Activated T-cell treated with anti-CD3 and anti-CD28 coated beads, Interleukin-2, amount 50 U/mL, for 4 hours (primary cell): ENCODE data around the gene KCNK17. TPM values are rescaled to one million over a fixed set of nuclear protein-coding genes. Genes with fewer than 3 reads are reported as not detected.
A peak's percentile ranks its signal among the peaks of the same experiment; 100 is the strongest.

ENCODE experiments used
- ATAC-seq, 2 donors: fragments of 200-7000 bp; cut with Tn5 transposase; one replicate each; pipeline ENCODE4 v1.10.0; 2021
- DNase-seq: peaks from one replicate; pipeline ENCODE4 v3.0.0-alpha.2; 2020
- H3K27me3 Mint-ChIP-seq: one replicate; pipeline ENCODE4 v1.8.0; 2021; ENCODE audit warnings: low read depth, mixed read lengths
- H3K36me3 Mint-ChIP-seq: one replicate; pipeline ENCODE4 v1.8.0; 2022; ENCODE audit warnings: mixed read lengths; ENCODE audit not compliant: insufficient read depth
- H3K4me1 Mint-ChIP-seq: one replicate; pipeline ENCODE4 v1.8.0; 2021; ENCODE audit warnings: low read depth, mixed read lengths
- H3K4me3 Mint-ChIP-seq: one replicate; pipeline ENCODE4 v1.8.0; 2021; ENCODE audit warnings: mild to moderate bottlenecking, moderate library complexity, mixed read lengths
- H3K9me3 Mint-ChIP-seq: one replicate; pipeline ENCODE4 v1.8.0; 2021; ENCODE audit warnings: mixed read lengths
- total RNA-seq, 3 donors: library from RNA; stranded (reverse); gene quantifications; one replicate each; pipeline ENCODE4 v1.2.1, GENCODE V29; 2021

The KCNK17 gene
- total RNA-seq, 3 donors from 2014 or later, result not detected

- no peaks in the 10 kb centered on the region for H3K36me3 Mint-ChIP-seq
- no peaks in the 10 kb centered on the region for H3K4me1 Mint-ChIP-seq
- H3K4me3 Mint-ChIP-seq, result no peak overlapping the region
- DNase-seq (no peak), ATAC-seq (no peak)
- H3K27me3 Mint-ChIP-seq, result peaks cover 15% of the 10 kb centered on the region
- H3K9me3 Mint-ChIP-seq, result no peaks in the 10 kb centered on the region
Observed at GRCh38 chr6:39321761-39322160, 7.5 kb upstream of the KCNK17 start.

DNA sequence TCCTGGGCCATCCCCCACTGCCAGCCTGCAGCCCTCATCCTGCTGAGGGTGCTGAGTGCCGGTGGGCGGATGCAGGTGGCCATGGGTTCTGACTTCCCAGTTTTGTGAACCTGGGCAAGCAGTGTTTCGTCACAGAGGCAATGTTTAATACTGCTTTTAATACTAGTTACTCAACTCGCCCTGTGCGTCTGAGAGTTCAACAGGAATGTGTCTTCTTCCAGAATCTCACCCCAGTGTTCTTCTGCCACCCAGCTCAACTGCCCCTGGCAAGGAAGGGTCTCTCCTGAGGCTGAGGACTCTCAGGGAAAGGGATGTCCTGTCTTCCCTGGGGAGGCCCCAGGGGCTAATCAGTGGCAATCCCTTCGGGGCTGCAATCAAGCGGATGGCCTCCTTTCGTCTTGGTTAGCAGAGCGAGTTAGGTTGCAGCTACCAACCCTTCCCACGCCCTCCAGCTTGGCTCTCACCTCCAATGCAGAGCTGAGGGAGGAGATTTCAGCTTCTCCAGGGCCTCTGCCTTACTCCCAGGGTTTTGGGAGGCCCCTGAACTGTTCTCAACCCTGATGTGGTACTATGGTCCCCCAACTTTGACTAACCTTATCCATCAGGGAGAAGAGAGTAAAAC lies 6.3 kb upstream of the KCNK17 start:
- no peak overlapping the region for H3K4me3 Mint-ChIP-seq
- ATAC-seq (no peak), DNase-seq (no peak)
- no peaks in the 10 kb centered on the region for H3K36me3 Mint-ChIP-seq
- H3K27me3 Mint-ChIP-seq, result peaks cover 22% of the 10 kb centered on the region
- no peaks in the 10 kb centered on the region for H3K4me1 Mint-ChIP-seq
- no peaks in the 10 kb centered on the region for H3K9me3 Mint-ChIP-seq

- no peaks in the 10 kb centered on the region for H3K36me3 Mint-ChIP-seq
- H3K9me3 Mint-ChIP-seq, result no peaks in the 10 kb centered on the region
- DNase-seq (no peak), ATAC-seq (no peak)
- H3K4me3 Mint-ChIP-seq, result no peak overlapping the region
- no peaks in the 10 kb centered on the region for H3K4me1 Mint-ChIP-seq
- peaks cover 26% of the 10 kb centered on the region for H3K27me3 Mint-ChIP-seq
Observed at GRCh38 chr6:39319621-39320362, 5.6 kb upstream of the KCNK17 start.

DNA sequence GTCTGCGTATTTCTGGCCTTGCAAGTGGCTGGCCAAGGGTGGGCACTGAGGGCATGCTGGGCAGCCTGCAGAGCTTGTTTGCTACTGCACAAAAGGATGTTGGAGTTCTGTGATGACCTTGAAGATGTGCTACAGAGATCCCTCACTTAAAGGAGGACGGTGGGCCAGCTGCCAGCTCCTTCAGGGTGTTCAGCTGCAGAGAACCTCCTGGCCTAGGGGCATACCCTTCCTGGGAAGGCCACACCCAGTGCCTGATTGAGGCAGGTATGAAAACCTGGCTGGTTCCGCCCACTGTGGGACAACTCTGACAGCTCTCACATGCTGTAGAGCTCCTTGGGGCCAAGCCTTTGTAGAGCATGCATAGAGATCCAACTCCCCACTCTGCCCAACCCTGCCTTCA lies 3.0 kb upstream of the KCNK17 start:
- DNase-seq, result no peak
- Mint-ChIP-seq H3K4me3 (no peak overlapping the region), H3K27me3 (peaks cover 45% of the 10 kb centered on the region), H3K36me3 (no peaks in the 10 kb centered on the region), H3K4me1 (no peaks in the 10 kb centered on the region), H3K9me3 (no peaks in the 10 kb centered on the region)
- no peak for ATAC-seq

DNA sequence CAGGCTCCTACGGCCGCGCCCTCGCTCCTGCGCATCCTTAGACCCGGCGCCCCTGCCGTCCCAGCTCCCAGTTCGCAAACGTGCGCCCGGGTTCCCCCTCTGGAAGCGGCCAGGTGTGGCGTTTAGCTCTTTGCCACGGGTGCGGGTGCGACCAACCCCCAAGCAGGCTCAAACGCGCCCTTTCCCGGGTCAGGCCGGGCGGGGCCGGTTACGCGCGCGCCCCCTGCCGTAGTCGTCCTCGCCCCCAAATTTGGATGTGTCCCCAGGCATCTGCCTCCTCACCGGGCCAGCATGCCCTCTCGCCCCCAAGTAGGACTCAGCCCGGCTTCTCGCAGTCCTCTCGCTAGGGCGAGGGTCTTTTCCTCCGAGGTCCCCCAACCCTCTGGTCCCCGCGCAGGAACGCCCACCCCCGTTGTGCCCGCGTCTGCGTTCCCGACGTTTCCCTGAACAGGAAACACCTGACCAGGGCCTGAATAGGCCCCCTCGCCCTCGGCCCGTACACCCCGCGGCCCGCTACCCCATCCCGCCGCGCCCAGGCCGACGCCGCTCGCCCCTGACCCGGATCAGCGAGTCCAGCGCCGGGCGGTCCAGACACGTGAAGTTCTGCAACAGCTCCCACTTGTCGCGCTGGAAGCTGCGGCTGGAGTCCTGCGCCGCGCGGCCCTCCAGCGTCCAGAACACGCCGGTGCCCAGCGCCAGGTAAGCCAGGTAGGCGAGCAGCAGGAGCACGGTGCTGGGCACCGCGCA lies 520 bp downstream of the KCNK17 start:
- H3K27me3 Mint-ChIP-seq, result peaks cover 58% of the 10 kb centered on the region
- no peak for DNase-seq

DNA sequence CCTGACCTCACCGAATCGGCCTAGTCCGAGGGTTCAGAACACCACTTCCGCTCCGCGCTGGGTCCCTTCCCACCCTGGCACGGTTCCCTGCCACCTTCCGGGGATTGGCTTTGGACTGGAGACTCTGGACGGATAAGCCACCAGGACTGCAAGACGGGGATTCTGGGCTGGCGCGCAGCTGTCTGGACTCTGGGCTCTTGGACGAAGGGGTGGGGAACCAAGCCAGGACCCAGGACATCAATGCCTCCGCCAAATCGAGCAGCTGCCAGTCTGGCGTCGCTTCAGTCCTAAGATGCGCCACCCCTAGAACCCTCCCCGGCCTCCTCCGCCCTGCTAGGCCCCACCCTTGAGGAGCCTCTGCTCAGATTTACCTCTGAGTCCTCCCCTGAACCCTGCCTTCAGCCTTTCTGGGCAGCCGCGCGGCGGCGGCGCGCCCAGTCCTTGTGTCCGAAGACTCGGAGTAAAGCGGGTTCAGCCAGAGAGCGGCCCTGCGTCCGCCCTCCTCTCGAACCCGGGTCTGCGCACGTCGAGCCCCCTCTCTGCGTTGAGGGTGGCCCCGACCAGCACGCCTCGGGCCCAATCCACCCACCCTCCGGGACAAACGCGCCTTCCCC lies 1.2 kb downstream of the KCNK17 start:
- DNase-seq (no peak), ATAC-seq (peak in 1 of 2 donors; percentile 5)
- H3K9me3 Mint-ChIP-seq, result no peaks in the 10 kb centered on the region
- H3K36me3 Mint-ChIP-seq, result no peaks in the 10 kb centered on the region
- H3K4me1 Mint-ChIP-seq, result no peaks in the 10 kb centered on the region
- H3K27me3 Mint-ChIP-seq, result peaks cover 57% of the 10 kb centered on the region
- H3K4me3 Mint-ChIP-seq, result no peak overlapping the region

More for the DNA sequence above, 520 bp downstream of the KCNK17 start:
- Mint-ChIP-seq H3K9me3 (no peaks in the 10 kb centered on the region), H3K4me1 (no peaks in the 10 kb centered on the region), H3K36me3 (no peaks in the 10 kb centered on the region), H3K4me3 (no peak overlapping the region)
- peak; percentile 15 to 29 for ATAC-seq

DNA sequence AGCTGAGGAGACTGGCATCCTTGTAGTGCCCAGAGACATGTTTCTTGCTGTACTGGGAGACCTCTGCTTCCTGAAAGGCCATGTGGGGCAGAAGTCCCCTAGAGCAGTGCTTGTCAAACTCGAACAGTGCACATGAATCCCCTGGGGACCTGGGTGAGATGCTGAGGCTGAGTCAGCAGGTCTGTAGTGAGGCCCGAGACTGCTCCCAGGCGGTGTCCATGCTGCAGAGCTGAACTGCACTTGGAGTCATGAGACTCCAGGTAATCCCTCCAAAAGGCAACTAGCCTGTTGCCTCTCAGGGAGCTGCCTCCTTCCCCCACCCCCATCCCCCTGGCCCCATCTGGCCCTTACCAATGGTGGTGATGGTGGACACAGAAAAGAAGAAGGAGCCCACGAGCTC lies 3.7 kb downstream of the KCNK17 start:
- Mint-ChIP-seq H3K27me3 (peaks cover 47% of the 10 kb centered on the region), H3K9me3 (no peaks in the 10 kb centered on the region), H3K36me3 (no peaks in the 10 kb centered on the region), H3K4me1 (no peaks in the 10 kb centered on the region), H3K4me3 (no peak overlapping the region)
- no peak for DNase-seq
- ATAC-seq, result no peak

DNA sequence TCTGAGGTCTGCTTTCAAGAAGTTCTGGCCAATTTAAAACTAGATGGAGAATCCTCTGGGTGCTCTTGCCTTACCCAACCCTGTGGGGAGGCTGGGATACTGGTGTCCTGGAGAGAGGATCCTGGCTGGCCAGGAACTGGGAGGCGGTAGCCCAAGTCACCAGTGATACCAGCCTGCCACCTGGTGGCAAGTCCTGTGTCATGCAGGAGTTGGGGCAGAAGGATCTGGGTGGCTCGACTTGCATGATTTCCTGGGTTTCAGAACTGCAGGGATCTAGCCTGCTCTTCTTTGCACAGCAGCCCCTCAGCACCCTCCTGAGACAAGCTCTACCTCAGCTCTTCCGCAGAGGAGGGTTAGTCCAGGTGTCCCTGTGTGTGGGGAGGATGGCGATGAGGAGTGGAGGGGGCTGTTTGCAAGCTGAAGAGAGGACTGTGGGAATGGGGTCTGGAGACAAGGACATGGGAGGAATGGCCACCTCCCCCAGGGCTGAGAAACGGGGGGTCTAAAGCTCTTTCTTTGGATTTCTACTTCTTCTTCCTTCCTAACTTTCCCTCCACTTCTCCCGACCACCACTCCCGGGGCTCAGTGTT lies 4.2 kb downstream of the KCNK17 start:
- ATAC-seq, result peak; percentile 47 to 52
- no peaks in the 10 kb centered on the region for H3K36me3 Mint-ChIP-seq

DNA sequence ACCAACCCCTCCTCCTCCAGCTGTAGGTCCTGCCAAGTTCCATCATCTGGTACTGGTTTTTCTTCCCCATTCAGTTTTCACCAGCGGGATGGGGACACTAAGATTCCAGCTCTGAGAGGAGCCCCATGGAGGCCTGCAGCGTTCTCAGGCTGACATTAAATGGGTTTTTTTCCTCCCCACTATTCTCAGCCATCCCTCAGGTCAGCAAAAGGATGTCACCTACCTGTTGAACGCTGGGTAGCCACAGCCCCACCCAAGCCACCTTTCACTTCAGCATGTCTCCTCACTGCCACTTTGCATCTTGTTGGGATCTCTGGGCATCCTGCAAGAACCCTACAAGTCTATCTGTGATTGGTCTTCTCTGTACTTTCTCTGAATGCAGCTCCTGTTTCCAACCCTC lies 6.8 kb downstream of the KCNK17 start:
- H3K4me3 Mint-ChIP-seq, result no peak overlapping the region
- H3K9me3 Mint-ChIP-seq, result no peaks in the 10 kb centered on the region
- peaks cover 20% of the 10 kb centered on the region for H3K27me3 Mint-ChIP-seq
- H3K4me1 Mint-ChIP-seq, result peaks cover 6% of the 10 kb centered on the region
- ATAC-seq (no peak), DNase-seq (no peak)
- H3K36me3 Mint-ChIP-seq, result no peaks in the 10 kb centered on the region

More for the DNA sequence above, 4.2 kb downstream of the KCNK17 start:
- peaks cover 42% of the 10 kb centered on the region for H3K27me3 Mint-ChIP-seq
- peak; percentile 30 for DNase-seq
- H3K4me1 Mint-ChIP-seq, result no peaks in the 10 kb centered on the region
- H3K4me3 Mint-ChIP-seq, result no peak overlapping the region
- no peaks in the 10 kb centered on the region for H3K9me3 Mint-ChIP-seq

GRCh38 chr6:39304951-39305350 lies 9.3 kb downstream of the KCNK17 start:
- no peak overlapping the region for H3K4me3 Mint-ChIP-seq
- ATAC-seq (no peak), DNase-seq (no peak)
- no peaks in the 10 kb centered on the region for H3K9me3 Mint-ChIP-seq
- no peaks in the 10 kb centered on the region for H3K36me3 Mint-ChIP-seq
- peaks cover 5% of the 10 kb centered on the region for H3K27me3 Mint-ChIP-seq
- peaks cover 6% of the 10 kb centered on the region for H3K4me1 Mint-ChIP-seq

- Mint-ChIP-seq H3K4me1 (peaks cover 6% of the 10 kb centered on the region), H3K27me3 (peaks cover 6% of the 10 kb centered on the region), H3K4me3 (no peak overlapping the region), H3K36me3 (no peaks in the 10 kb centered on the region), H3K9me3 (no peaks in the 10 kb centered on the region)
- ATAC-seq (peak in 1 of 2 donors; percentile 15), DNase-seq (no peak)
Observed at GRCh38 chr6:39303425-39304153, 10.6 kb downstream of the KCNK17 start.

GRCh38 chr6:39302669-39303424 lies 11.4 kb downstream of the KCNK17 start:
- no peaks in the 10 kb centered on the region for H3K9me3 Mint-ChIP-seq
- peak; percentile 97 for ATAC-seq
- peaks cover 6% of the 10 kb centered on the region for H3K4me1 Mint-ChIP-seq
- DNase-seq, result peak; percentile 85
- H3K27me3 Mint-ChIP-seq, result peaks cover 6% of the 10 kb centered on the region
- peak overlapping the region; percentile 65 for H3K4me3 Mint-ChIP-seq
- no peaks in the 10 kb centered on the region for H3K36me3 Mint-ChIP-seq

- DNase-seq, result no peak
- no peaks in the 10 kb centered on the region for H3K36me3 Mint-ChIP-seq
- no peak for ATAC-seq
- no peak overlapping the region for H3K4me3 Mint-ChIP-seq
- H3K9me3 Mint-ChIP-seq, result no peaks in the 10 kb centered on the region
- H3K4me1 Mint-ChIP-seq, result peaks cover 6% of the 10 kb centered on the region
- H3K27me3 Mint-ChIP-seq, result peaks cover 6% of the 10 kb centered on the region
Observed at GRCh38 chr6:39302011-39302410, 12.2 kb downstream of the KCNK17 start.
